NOMO-1 (cell line): ENCODE results near the gene KCNG2.

Source experiments
- DNase-seq, 2 experiments: peaks; one replicate each; lab custom pipeline; 2025; ENCODE audit not compliant: unreplicated experiment in 2 of 2; lab: John Stamatoyannopoulos, UW

Gene KCNG2

GRCh38 chr18:79917169-79917852 lies 119.6 kb downstream of the KCNG2 start:
- DNase-seq = no peak

GRCh38 chr18:79917853-79918614 lies 120.3 kb downstream of the KCNG2 start:
- no peak for DNase-seq

- DNase-seq = no peak
Observed at GRCh38 chr18:79918615-79919011, 120.9 kb downstream of the KCNG2 start.

- no peak for DNase-seq
Observed at GRCh38 chr18:79919089-79919488, 121.4 kb downstream of the KCNG2 start.

GRCh38 chr18:79921984-79922965 lies 124.5 kb downstream of the KCNG2 start:
- no peak for DNase-seq

GRCh38 chr18:79922971-79923411 lies 125.3 kb downstream of the KCNG2 start:
- DNase-seq = no peak

DNA sequence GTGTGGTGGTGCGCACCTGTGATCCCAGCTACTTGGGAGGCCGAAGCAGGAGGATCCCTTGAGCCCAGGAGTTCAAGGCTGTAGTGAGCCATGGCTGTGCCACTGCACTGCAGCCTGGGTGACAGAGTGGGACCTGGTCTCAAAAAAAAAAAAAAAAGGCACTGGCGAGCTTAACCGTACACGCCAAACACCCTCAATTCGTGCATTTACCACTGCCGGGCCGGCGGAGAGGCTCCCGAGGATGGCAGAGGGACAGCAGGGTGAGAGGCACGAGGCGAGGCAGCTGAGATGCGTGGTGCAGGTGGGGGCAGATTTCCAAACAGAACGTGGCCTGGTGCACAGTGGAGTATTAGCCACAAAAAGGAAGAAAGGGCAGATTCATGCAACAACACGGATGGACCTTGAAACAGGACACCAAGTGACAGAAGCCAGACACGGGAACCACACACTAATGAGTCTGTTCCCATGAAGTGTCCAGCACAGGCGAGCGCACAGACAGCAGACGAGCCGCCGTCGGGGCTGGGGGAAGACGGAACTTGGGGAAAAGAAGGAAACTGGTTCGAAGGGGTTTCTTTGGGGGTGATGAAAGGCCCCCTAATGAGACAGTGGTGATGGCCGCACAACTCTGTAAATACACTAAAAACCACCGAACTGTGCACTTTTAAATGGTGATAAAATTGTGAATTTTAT lies 126.3 kb downstream of the KCNG2 start:
- DNase-seq = no peak

- DNase-seq = no peak
Observed at GRCh38 chr18:79924814-79925731, 127.3 kb downstream of the KCNG2 start.

DNA sequence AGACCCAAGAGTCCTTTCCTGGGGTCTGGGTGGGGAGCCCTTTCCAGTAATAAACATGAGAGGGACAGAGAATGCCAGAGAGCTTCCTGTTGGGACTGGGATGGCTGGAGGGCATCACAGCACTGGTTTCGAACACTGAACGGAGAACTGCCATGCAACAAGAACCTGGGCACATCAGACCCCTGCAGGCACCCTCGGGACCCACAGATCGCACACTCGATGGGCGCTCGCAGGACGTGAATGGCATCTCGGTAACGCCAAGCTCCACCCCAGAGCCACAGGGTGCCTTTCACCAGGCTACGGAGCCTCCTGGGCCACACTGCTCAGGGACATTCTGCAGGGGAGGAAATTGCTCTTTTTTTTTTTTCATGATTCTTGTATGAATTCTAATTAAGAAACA lies 128.6 kb downstream of the KCNG2 start:
- no peak for DNase-seq

DNA sequence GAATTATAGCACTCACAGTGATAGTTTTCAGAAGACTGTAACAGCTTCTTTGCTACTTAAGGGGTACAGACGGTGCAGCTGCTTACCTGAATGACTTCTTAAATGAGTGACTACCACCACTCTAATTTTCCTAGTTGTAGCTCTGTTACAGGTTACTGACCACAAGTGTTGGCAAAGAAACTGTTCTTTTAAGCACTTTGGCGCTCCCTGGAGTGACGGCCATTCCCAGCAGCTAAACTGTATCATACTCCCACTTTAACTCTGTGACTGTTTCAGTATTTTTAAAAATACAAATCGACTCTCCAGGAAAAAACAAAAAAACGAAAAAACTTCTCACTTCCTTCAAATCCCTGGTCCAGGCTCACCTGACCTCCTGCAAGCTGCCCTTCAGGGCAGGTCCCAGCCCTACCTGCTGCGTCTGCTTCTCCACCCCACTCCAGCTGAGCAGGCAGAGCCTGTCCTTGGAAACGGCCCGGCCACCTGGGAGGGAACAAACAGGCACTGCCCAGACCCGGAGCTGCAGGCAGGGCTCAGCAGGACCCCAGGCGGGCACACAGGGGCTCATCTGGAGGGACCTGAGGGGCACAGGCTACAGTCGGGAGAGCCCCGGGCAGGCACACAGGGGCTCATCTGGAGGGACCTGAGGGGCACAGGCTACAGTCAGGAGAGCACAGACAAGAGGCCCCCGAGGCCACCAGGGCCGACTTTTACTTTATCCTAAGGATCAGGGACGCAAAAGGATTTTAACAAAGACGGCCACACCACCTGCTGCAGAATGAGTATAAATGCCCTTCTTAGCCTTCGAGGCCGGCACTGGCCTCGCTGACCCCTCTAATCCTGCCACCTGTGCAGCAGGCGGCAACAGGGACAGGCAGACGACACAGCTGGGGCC lies 129.2 kb downstream of the KCNG2 start:
- DNase-seq = no peak

- DNase-seq = no peak
Observed at GRCh38 chr18:79927607-79928562, 130.1 kb downstream of the KCNG2 start.

GRCh38 chr18:79928563-79928960 lies 130.8 kb downstream of the KCNG2 start:
- no peak for DNase-seq

- DNase-seq = no peak
Observed at GRCh38 chr18:79930020-79930642, 132.4 kb downstream of the KCNG2 start.

- no peak for DNase-seq
Observed at GRCh38 chr18:79931475-79931874, 133.7 kb downstream of the KCNG2 start.

DNA sequence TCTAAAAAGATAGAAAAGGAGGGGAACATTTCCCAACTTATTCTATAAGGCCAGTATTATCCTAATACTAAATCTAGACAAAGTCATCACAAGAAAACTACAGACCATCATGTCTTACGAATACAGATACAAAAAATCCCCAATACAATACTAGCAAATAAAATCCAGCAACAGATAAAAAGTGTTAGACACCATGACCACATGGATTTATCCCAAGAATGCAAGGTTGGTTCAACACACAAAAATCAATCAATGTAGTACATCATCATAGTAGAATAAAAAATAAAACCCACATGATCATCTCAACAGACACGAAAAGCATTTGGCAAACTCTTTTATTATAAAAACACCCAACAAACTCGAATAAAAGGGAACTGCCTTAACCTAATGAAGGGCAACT lies 135.2 kb downstream of the KCNG2 start:
- DNase-seq = no peak

DNA sequence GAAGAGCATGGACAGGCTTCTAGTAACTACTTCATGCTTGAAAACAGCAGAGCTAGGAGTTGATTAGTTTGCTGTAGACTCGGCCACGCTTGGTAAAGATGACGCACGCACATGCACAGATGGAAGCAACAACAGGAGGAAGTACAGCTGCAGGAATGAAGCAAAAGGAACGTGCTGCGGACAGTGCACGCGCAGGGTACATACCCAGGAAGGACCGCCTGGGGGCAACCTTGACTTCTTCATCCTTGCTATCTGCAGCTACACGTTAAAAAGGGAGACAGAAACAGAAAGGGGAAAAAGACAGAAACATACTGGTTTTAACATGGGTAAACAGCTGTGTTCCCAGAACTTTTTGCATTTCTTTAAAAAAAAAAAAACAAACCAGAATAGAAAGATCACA lies 136.0 kb downstream of the KCNG2 start:
- DNase-seq = no peak
